Thyroid gland (tissue), 4 donors: ENCODE measurements around the gene SLC45A1.

Experiments
- CTCF ChIP-seq, 6 experiments: fragments of 200-600 bp in 3 of 6; fragments of 450-650 bp in 3 of 6; sonication (generic) in 3 of 6; IDR thresholded peaks; one replicate each; pipeline ENCODE4 v1.5.1; 2016 to 2019; ENCODE audit warnings: antibody characterized with exemption in 6 of 6, mild to moderate bottlenecking in 2 of 6, inconsistent platforms in 1 of 6, moderate library complexity in 1 of 6
- POLR2A ChIP-seq, 2 donors: fragments of 450-650 bp; IDR thresholded peaks; one replicate each; pipeline ENCODE4 v1.6.1; 2017; ENCODE audit warnings: antibody characterized with exemption in 2 of 2, mild to moderate bottlenecking in 2 of 2, moderate library complexity in 1 of 2

- TF ChIP-seq CTCF (IDR thresholded peaks at IDR 0.05) (no peak), POLR2A (IDR thresholded peaks at IDR 0.05) (no peak)
These were observed 14.8 kb upstream of the SLC45A1 start for GRCh38 chr1:8303141-8303540.
